Measurements from ENCODE around the gene MAST4. TPM values are rescaled to one million over a fixed set of nuclear protein-coding genes. Genes with fewer than 3 reads are reported as not detected.

The MAST4 gene
- total and polyA plus RNA-seq, 2 donors (not counting 1 experiment from before 2014, with no cell fraction given), result 2.5 to 57.1 TPM

- H4K20me1 ChIP-seq (ENCODE audit: control insufficient read depth, insufficient read depth, low read length, poor library complexity, severe bottlenecking), result peaks cover 21% of the 10 kb centered on the region
- peaks cover 60 to 76% of the 10 kb centered on the region in 2 donors for H3K4me1 ChIP-seq (ENCODE audit: control insufficient read depth in 2 of 2, insufficient read depth in 2 of 2, low read length in 2 of 2)
- 23% methylated on average over 3 of the region's 7 CpGs for WGBS (ENCODE audit: insufficient coverage)
- no peaks in the 10 kb centered on the region for H3K27me3 Mint-ChIP-seq
- H3K4me3 ChIP-seq (ENCODE audit: control extremely low read depth in 1 of 5, extremely low read depth in 1 of 5, insufficient read depth in 1 of 5, low read depth in 2 of 5, low read length in 4 of 5), result peak overlapping the region; percentile 63 to 95 (median 74)
- peak overlapping the region; percentile 87 to 98 for H3K27ac ChIP-seq (ENCODE audit: low read length in 2 of 2)
- H3K79me2 ChIP-seq (ENCODE audit: control insufficient read depth, insufficient read depth, low read length), result peaks cover 100% of the 10 kb centered on the region
- DNase-seq (peak; percentile 52), ATAC-seq (ENCODE audit: low read depth) (no peak)
- intact Hi-C loops (cut with micrococcal nuclease), result loop anchor here (1.0 to 10.0 kb wide), 4 partner anchors 8 to 1239 kb away; partner anchors contain the start of gene PIK3R1
- H3K4me2 ChIP-seq (replicated peaks; ENCODE audit: low read depth, low read length, poor library complexity, severe bottlenecking), result peak overlapping the region; percentile 89
- H3K9me3 Mint-ChIP-seq (ENCODE audit: insufficient read depth), result no peaks in the 10 kb centered on the region
- H3K9ac ChIP-seq (ENCODE audit: low read length), result peak overlapping the region; percentile 87
- H2AFZ ChIP-seq (ENCODE audit: insufficient read depth, low read depth, low read length, poor library complexity, severe bottlenecking), result no peak overlapping the region
- POLR2A ChIA-PET, result interaction anchor here (0.6 to 2.4 kb wide), 8 partner anchors 9 to 846 kb away, joined by 5 to 19 read pairs (median 12); no protein-coding TSS in a partner anchor
- CTCF ChIA-PET, result interaction anchor here (1.0 to 9.8 kb wide), 8 partner anchors 11 to 50 kb away, joined by 3 to 139 read pairs (median 4); no protein-coding TSS in a partner anchor
- H3K4me1 Mint-ChIP-seq, result peaks cover 96% of the 10 kb centered on the region
- TF ChIP-seq EZH2 (IDR thresholded peaks at IDR 0.05; ENCODE audit: borderline replicate concordance, insufficient read depth, low read depth, low read length, poor library complexity, severe bottlenecking) (no peak), CTCF (IDR thresholded peaks at IDR 0.05) (no peak)
- peaks cover 13 to 40% of the 10 kb centered on the region in 2 experiments for H3K36me3 ChIP-seq (replicated peaks in 1 of 2; ENCODE audit: control extremely low read depth in 1 of 2, control insufficient read depth in 1 of 2, extremely low read depth in 1 of 2, insufficient read depth in 2 of 2, low read length in 1 of 2)
- no peaks in the 10 kb centered on the region for H3K27me3 ChIP-seq (replicated peaks in 1 of 4; ENCODE audit: control extremely low read depth in 1 of 4, control insufficient read depth in 3 of 4, insufficient read depth in 4 of 4, low read length in 3 of 4)
- H3K9me3 ChIP-seq (ENCODE audit: control extremely low read depth in 1 of 3, control insufficient read depth in 2 of 3, insufficient read depth in 1 of 3, low read length in 2 of 3), result peaks cover 0 to 9% (median 3%) of the 10 kb centered on the region in 3 donors
- peak overlapping the region; percentile 97 for H3K27ac Mint-ChIP-seq
- peak overlapping the region; percentile 91 for H3K4me3 Mint-ChIP-seq
These were observed 599.4 kb downstream of the MAST4 start for GRCh38 chr5:67195406-67196275.

Data from B cell (primary cell).